ENCODE data around the gene EXOC2.

The EXOC2 gene

GRCh38 chr6:636488-636887 is 56.5 kb downstream of the EXOC2 start:
- TF ChIP-seq RARB (CRISPR knock-in tag; IDR thresholded peaks at IDR 0.05) (no peak), ZNF8 (CRISPR knock-in tag; IDR thresholded peaks at IDR 0.05) (no peak), ZFP30 (CRISPR knock-in tag; IDR thresholded peaks at IDR 0.05) (no peak), ZNF565 (CRISPR knock-in tag; conservative IDR thresholded peaks at IDR 0.05; ENCODE audit: low read depth) (no peak), ZFP3 (CRISPR knock-in tag; IDR thresholded peaks at IDR 0.05) (no peak), GLIS3 (CRISPR knock-in tag; IDR thresholded peaks at IDR 0.05) (no peak), ARNTL (CRISPR knock-in tag; IDR thresholded peaks at IDR 0.05; ENCODE audit: borderline replicate concordance, low read depth) (no peak), CREB5 (CRISPR knock-in tag; IDR thresholded peaks at IDR 0.05; ENCODE audit: low read depth) (no peak), TOX (CRISPR knock-in tag; IDR thresholded peaks at IDR 0.05; ENCODE audit: borderline replicate concordance) (no peak), TSHZ2 (CRISPR knock-in tag; IDR thresholded peaks at IDR 0.05) (no peak), TCF4 (CRISPR knock-in tag; IDR thresholded peaks at IDR 0.05; ENCODE audit: borderline replicate concordance) (no peak), ZC3H10 (CRISPR knock-in tag; IDR thresholded peaks at IDR 0.05) (no peak), CSDC2 (CRISPR knock-in tag; IDR thresholded peaks at IDR 0.05) (no peak)

GRCh38 chr6:635233-635632 is 57.7 kb downstream of the EXOC2 start:
- no peak for ATAC-seq
- TF ChIP-seq SNAI2 (CRISPR knock-in tag; IDR thresholded peaks at IDR 0.05) (no peak), GLIS3 (CRISPR knock-in tag; IDR thresholded peaks at IDR 0.05) (no peak), ZNF70 (CRISPR knock-in tag; IDR thresholded peaks at IDR 0.05) (no peak), PPARA (CRISPR knock-in tag; IDR thresholded peaks at IDR 0.05; ENCODE audit: borderline replicate concordance) (no peak), TCF4 (CRISPR knock-in tag; IDR thresholded peaks at IDR 0.05; ENCODE audit: borderline replicate concordance) (no peak), TOX (CRISPR knock-in tag; IDR thresholded peaks at IDR 0.05; ENCODE audit: borderline replicate concordance) (no peak), OSR1 (CRISPR knock-in tag; IDR thresholded peaks at IDR 0.05) (no peak), PATZ1 (CRISPR knock-in tag; IDR thresholded peaks at IDR 0.05; ENCODE audit: borderline replicate concordance) (no peak), ZNF565 (CRISPR knock-in tag; conservative IDR thresholded peaks at IDR 0.05; ENCODE audit: low read depth) (no peak), ISL1 (CRISPR knock-in tag; IDR thresholded peaks at IDR 0.05) (no peak), CREB5 (CRISPR knock-in tag; IDR thresholded peaks at IDR 0.05; ENCODE audit: low read depth) (no peak), TSHZ2 (CRISPR knock-in tag; IDR thresholded peaks at IDR 0.05) (no peak), RARB (CRISPR knock-in tag; IDR thresholded peaks at IDR 0.05) (no peak), ZFP3 (CRISPR knock-in tag; IDR thresholded peaks at IDR 0.05) (no peak), ESRRG (CRISPR knock-in tag; IDR thresholded peaks at IDR 0.05) (no peak), ZNF8 (CRISPR knock-in tag; IDR thresholded peaks at IDR 0.05) (no peak), CSRNP3 (CRISPR knock-in tag; IDR thresholded peaks at IDR 0.05) (no peak), ARNTL (CRISPR knock-in tag; IDR thresholded peaks at IDR 0.05; ENCODE audit: borderline replicate concordance, low read depth) (no peak), ZFP30 (CRISPR knock-in tag; IDR thresholded peaks at IDR 0.05) (no peak), BACH2 (CRISPR knock-in tag; IDR thresholded peaks at IDR 0.05; ENCODE audit: borderline replicate concordance) (no peak)

More at GRCh38 chr6:636488-636887, 56.5 kb downstream of the EXOC2 start:
- no peak for ATAC-seq

All from SK-N-SH treated with all-trans-retinoic acid at 6 μM for 48 hours (cell line).